OCI-M1 (cell line): ENCODE results near the gene STEAP3.
A peak's percentile ranks its signal among the peaks of the same experiment; 100 is the strongest.

Experiments
- DNase-seq: peaks from one replicate; lab custom pipeline; 2025; lab: John Stamatoyannopoulos, UW

Gene STEAP3

GRCh38 chr2:119197529-119198239 lies 25.9 kb upstream of the STEAP3 start:
- no peak for DNase-seq

- peak; percentile 4 for DNase-seq
These were observed 25.3 kb upstream of the STEAP3 start for GRCh38 chr2:119198240-119198840.

- no peak for DNase-seq
These were observed 21.8 kb upstream of the STEAP3 start for GRCh38 chr2:119201815-119202214.

- DNase-seq = no peak
These were observed 20.9 kb upstream of the STEAP3 start for GRCh38 chr2:119202610-119203310.

- no peak for DNase-seq
These were observed 19.1 kb upstream of the STEAP3 start for GRCh38 chr2:119204525-119204924.

- no peak for DNase-seq
These were observed 18.5 kb upstream of the STEAP3 start for GRCh38 chr2:119205001-119205706.

- DNase-seq = no peak
These were observed 17.4 kb upstream of the STEAP3 start for GRCh38 chr2:119206201-119206600.

- DNase-seq = no peak
These were observed 16.2 kb upstream of the STEAP3 start for GRCh38 chr2:119207447-119207846.

GRCh38 chr2:119208791-119209203 lies 14.8 kb upstream of the STEAP3 start:
- no peak for DNase-seq

GRCh38 chr2:119212139-119212800 lies 11.4 kb upstream of the STEAP3 start:
- no peak for DNase-seq

- DNase-seq = no peak
These were observed 9.1 kb upstream of the STEAP3 start for GRCh38 chr2:119214453-119215037.

- DNase-seq = no peak
These were observed 6.6 kb upstream of the STEAP3 start for GRCh38 chr2:119216994-119217393.

- DNase-seq = peak; percentile 78
These were observed 5.1 kb upstream of the STEAP3 start for GRCh38 chr2:119218478-119219064.

GRCh38 chr2:119219873-119220272 lies 3.8 kb upstream of the STEAP3 start:
- no peak for DNase-seq

GRCh38 chr2:119220720-119221301 lies 2.8 kb upstream of the STEAP3 start:
- no peak for DNase-seq

- no peak for DNase-seq
These were observed 2.0 kb upstream of the STEAP3 start for GRCh38 chr2:119221609-119222008.

- DNase-seq = no peak
These were observed 1.4 kb upstream of the STEAP3 start for GRCh38 chr2:119222213-119222612.

GRCh38 chr2:119222863-119223520 lies 642 bp upstream of the STEAP3 start:
- DNase-seq = no peak

- no peak for DNase-seq
These were observed 914 bp downstream of the STEAP3 start for GRCh38 chr2:119224391-119225104.
